Inflammatory macrophage (primary cell): ENCODE data around the gene CCNG1.
"Not testable (repeated sequence)": the region's sequence is repeated elsewhere in the genome, so short reads cannot be mapped to it uniquely, and the experiment has no call there.

ENCODE experiments used
- DNase-seq, 2 donors: peaks; one replicate each; pipeline ENCODE4 v3.0.0-alpha.2; 2020 to 2022

The CCNG1 gene

GRCh38 chr5:163444526-163444925 is 7.1 kb downstream of the CCNG1 start:
- DNase-seq: no peak

- no peak for DNase-seq
Measured at GRCh38 chr5:163445345-163445744, 8.0 kb downstream of the CCNG1 start.

GRCh38 chr5:163447191-163447590 is 9.8 kb downstream of the CCNG1 start:
- DNase-seq: no peak

GRCh38 chr5:163447875-163448274 is 10.5 kb downstream of the CCNG1 start:
- no peak for DNase-seq

- no peak for DNase-seq
Measured at GRCh38 chr5:163448491-163448890, 11.1 kb downstream of the CCNG1 start.

- DNase-seq: no peak
Measured at GRCh38 chr5:163451489-163451888, 14.1 kb downstream of the CCNG1 start.

- DNase-seq: no peak
Measured at GRCh38 chr5:163453705-163454104, 16.3 kb downstream of the CCNG1 start.

GRCh38 chr5:163455406-163455805 is 18.0 kb downstream of the CCNG1 start:
- DNase-seq: not testable (repeated sequence)

GRCh38 chr5:163456029-163456589 is 18.7 kb downstream of the CCNG1 start:
- DNase-seq: no peak

- DNase-seq: no peak
Measured at GRCh38 chr5:163456840-163457239, 19.4 kb downstream of the CCNG1 start.

GRCh38 chr5:163458778-163459385 is 21.5 kb downstream of the CCNG1 start:
- DNase-seq: no peak

GRCh38 chr5:163459462-163459818 is 22.0 kb downstream of the CCNG1 start:
- DNase-seq: no peak

GRCh38 chr5:163459819-163460561 is 22.6 kb downstream of the CCNG1 start, which contains the start of gene NUDCD2:
Gene NUDCD2, minus strand, starts transcription at chr5:163460102. Its CDS starts 52 bp downstream, at chr5:163460050.
- DNase-seq: peak; percentile 98

GRCh38 chr5:163460562-163461171 is 23.3 kb downstream of the CCNG1 start, which contains the start of gene HMMR:
Gene HMMR, plus strand, starts transcription at chr5:163460632. Its CDS starts 61 bp downstream, at chr5:163460693.
- DNase-seq: no peak

GRCh38 chr5:163463063-163463435 is 25.7 kb downstream of the CCNG1 start:
- DNase-seq: no peak

- DNase-seq: no peak
Measured at GRCh38 chr5:163467682-163468081, 30.3 kb downstream of the CCNG1 start.

- no peak for DNase-seq
Measured at GRCh38 chr5:163473635-163474243, 36.3 kb downstream of the CCNG1 start.

- peak; percentile 39 to 62 for DNase-seq
Measured at GRCh38 chr5:163475411-163475810, 38.0 kb downstream of the CCNG1 start.

- DNase-seq: no peak
Measured at GRCh38 chr5:163478126-163478981, 41.0 kb downstream of the CCNG1 start.

GRCh38 chr5:163478982-163479271 is 41.5 kb downstream of the CCNG1 start:
- no peak for DNase-seq

- peak in 1 of 2 donors; percentile 24 for DNase-seq
Measured at GRCh38 chr5:163489055-163489744, 51.8 kb downstream of the CCNG1 start.

- DNase-seq: no peak
Measured at GRCh38 chr5:163489745-163490075, 52.3 kb downstream of the CCNG1 start.
